GM21723 (cell line): ENCODE measurements around the gene TCP11.
"Not testable (repeated sequence)": the region's sequence is repeated elsewhere in the genome, so short reads cannot be mapped to it uniquely, and the experiment has no call there.

ENCODE experiments used
- ATAC-seq: cut with Tn5 transposase; IDR thresholded peaks from one replicate; pipeline ENCODE4 v1.9.1; 2021; ENCODE audit warnings: mild to moderate bottlenecking, moderate library complexity; ENCODE audit not compliant: unreplicated experiment

TCP11 gene

DNA sequence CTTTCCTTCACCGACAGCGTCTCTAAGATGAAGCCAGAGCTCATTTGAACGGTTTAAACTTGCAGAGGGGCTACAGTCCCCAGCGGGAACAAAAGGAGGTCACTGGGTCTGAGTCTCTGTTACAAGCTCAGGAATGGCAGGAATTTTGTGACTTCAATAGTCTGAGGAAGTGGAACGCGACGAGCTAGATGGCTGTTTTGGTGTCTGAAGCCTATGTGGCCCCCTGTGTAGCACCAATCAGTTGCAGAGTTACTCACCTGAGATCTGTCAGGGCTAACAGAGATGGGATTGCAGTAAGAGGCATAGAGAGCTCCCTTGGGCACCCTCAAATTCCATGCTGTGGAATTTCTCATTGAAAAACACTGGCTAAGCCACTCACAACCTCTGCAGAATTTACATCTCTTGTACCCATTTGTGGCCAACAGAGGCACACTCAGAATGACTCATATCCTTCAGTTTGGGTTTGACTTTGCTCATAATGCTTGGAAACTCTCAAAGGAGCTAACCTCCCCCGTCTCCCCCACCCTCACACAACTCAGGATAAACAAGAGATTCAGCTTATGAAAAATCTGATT, 7.1 kb upstream of the TCP11 start:
- no peak for ATAC-seq

GRCh38 chr6:35147486-35147885, 6.3 kb upstream of the TCP11 start:
- no peak for ATAC-seq

DNA sequence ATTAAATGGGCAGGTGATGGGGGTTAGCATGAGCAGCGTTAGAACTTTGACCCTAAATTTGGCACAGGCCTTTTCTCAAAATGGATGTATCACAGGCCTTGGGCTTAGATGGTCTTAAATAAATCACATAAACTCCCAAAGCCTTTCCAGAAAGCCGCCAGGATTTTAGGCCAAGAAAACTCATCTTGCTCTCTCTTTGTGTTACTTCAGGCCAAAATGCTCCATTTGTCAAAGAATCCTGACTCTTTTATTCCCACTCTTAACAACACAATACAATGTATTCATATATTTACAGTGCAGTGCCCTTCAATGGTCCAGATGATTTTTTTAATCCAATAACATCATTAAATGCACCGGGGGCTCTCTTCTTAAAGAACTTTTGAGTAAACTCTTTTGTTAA, 5.9 kb upstream of the TCP11 start:
- no peak for ATAC-seq

DNA sequence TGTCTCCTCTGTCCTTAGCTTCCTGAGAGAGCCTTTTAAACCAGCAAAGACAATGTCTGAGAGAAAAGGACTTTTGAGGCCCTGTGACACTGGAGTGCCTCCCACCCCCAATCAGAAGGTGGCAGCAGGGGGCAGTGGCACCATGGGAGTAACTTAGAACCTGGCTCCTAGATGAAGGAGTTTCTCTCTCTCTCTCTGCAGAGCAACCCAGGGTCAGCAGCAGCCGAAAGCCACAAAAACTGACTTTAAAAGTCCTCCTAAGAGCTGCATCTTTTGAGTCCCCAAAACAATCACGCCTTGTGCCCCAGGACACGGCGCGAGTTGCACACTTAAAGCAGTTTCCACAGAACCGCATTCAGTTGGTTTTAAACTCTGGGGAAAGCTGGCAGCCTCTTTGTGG, 5.3 kb upstream of the TCP11 start:
- no peak for ATAC-seq

- ATAC-seq, result no peak
These were observed 4.6 kb upstream of the TCP11 start for GRCh38 chr6:35145757-35146156.

GRCh38 chr6:35142588-35143569, 1.7 kb upstream of the TCP11 start:
- ATAC-seq, result no peak

DNA sequence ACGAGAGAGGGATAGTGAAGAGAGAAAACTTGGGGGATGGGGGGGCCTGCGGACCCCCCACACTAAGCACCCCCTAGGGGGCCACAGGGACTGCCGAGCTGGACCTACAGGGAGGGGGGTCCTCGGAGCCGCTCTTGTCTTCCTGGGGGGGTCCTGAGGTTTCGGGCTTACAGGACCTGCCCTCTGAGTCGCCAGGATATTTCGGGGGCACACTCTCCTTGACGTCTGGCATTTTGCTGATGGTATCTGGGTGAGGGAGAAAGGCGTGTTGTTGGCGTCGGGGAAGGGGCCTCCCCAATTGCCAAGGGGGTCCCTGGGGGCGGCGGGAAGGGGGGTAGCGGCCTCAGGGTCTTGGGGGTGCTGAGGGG, 516 bp downstream of the TCP11 start:
- ATAC-seq, result no peak

DNA sequence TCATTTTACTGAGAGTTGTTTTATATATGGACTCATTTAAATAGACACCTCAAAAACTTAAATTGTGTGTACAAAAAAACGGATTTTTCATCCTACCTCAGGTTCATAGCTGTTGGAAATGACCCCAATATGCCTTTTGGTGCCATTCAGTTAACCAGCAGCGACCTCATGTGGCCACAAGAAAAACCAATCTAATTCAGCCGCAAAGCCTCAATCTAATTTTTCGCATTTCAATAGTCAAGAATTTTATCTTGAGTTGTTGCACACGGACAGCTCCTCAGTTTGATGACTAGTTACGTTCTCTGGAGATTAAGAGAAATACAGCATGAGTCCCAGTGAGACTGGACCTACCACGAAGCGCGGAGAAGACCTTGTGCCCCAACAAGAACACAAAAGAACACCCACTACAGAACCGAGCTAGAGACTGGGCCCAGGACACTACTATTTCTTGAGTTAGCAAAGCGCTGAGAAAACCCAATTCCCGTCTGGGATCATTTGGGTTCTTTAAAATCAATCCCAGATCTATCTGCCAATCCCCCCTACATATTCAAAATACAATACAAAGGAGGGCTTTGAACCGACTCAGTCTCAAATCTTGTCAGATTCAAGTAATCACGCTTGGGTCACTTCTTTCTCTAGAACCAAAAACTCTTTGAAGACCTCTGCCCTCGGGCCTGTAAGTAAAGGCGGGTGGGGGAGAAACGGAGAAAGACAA, 1.1 kb downstream of the TCP11 start:
- ATAC-seq, result no peak

GRCh38 chr6:35139470-35139869, 1.7 kb downstream of the TCP11 start:
- ATAC-seq, result no peak

- not testable (repeated sequence) for ATAC-seq
These were observed 2.9 kb downstream of the TCP11 start for GRCh38 chr6:35138191-35138590.

DNA sequence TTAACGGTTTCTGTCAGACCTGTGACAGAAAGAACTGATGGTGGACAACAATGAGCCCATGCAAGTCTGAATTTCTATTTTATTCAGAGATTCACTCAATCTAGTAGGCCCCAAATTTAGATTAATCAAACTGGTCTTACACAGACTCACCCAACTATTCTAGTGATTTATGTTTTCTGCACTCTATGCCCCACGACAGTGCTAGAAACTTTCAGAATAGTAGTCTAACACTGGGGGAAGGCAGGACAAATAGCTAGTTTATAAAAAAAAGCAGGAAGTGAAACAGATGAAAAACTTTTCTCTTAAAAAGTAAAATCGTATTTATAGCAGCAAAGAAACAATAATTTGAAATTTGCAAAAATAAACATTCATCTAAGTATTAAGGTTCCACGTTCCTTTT, 5.0 kb downstream of the TCP11 start:
- no peak for ATAC-seq

DNA sequence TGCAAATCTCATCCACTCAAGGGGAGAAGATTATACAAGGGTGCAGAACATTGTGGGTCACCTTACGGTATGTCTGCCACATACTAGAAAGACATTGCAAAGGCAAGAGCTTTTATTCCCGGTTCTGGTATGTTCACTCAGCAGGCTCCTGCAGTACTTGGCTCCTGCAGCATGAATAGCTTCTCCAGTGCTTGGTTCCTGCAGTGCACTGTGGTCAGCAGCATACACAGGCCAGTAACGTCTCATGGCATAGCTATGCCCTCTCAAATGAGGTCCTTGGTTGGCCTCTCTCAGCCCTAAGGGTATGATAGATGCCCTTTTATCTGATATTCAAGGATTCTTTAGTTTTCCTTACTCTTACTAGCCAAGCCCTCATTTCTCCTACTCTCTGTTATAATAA, 12.6 kb downstream of the TCP11 start:
- ATAC-seq, result no peak

DNA sequence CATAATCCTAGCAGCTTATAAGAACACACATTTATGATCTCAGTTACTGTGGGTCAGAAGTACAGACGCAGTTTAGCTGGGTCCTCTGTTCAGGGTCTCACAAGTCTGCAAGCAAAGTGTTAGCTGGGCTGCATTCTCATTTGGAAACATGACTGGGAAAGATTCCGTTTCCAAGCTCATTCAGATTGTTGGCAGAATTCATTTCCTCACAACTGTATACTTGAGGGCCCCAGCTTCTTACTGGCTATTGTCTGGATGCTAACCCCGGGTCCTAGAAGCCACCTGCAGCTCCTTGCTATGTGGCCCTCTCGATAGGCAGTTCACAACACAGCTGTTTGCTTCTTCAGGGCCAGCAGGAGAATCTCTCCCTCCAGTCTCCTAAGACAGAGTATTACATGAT, 13.1 kb downstream of the TCP11 start:
- no peak for ATAC-seq

DNA sequence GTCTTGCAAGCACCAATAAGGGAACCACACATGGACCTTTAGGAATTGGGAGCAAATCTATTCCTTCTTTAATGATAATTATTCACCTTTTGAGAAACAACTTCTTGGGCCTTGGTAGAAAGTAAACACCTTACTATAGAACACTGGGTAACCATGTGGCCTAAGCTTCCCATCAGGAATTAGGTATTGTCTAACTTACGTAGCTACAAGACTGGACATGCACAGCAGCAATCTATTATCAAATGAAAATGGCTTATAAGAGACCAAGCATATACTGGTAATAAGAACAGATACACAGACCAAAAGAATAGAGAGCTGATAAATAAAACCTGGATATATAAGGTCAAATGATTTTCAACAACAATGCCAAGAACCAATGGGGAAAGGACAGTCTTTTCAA, 16.8 kb downstream of the TCP11 start:
- no peak for ATAC-seq

DNA sequence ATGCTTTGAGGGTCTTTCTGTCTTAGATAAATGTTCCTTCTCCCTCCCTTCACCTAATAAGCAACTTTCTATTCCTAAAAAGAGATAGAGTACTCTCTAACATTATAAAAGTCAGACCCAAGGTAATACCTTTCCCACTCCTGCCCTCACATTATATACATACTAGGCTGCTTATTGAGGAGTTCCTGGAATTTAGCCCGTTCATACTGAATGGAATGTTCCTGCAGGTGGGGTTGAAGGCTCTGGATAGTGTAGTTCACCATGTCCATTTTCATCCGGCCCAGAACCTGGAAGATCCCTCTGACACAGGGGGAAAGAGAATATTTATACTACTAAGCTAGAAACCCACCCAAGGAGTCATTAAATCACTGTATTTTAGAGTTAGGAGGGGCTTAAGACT, 20.4 kb downstream of the TCP11 start:
- ATAC-seq, result no peak

DNA sequence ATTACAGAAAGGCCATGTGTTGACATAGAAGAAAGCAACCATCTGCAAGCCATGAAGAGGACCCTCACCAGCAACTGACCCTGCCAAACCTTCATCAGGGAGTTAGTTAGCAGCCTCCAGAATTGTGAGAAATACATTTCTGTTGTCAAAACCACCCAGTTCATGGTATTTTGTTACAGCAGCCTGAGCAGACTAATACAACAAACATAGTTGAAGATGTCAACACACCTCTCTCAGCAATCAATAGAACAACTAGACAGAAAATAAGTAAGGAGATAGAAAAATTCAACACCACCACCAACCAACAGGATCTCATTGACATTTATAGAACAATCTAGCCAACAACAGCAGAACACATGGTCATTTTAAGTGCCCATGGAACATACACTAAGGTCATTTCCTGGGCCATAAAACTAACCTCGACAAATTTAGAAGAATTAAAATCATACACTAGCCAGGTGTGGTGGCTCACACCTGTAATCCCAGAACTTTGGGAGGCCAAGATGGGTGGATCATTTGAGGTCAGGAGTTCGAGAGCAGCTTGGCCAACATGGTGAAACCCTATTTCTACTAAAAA, 32.7 kb downstream of the TCP11 start:
- ATAC-seq, result no peak

- not testable (repeated sequence) for ATAC-seq
These were observed 33.4 kb downstream of the TCP11 start for GRCh38 chr6:35107761-35108160.

DNA sequence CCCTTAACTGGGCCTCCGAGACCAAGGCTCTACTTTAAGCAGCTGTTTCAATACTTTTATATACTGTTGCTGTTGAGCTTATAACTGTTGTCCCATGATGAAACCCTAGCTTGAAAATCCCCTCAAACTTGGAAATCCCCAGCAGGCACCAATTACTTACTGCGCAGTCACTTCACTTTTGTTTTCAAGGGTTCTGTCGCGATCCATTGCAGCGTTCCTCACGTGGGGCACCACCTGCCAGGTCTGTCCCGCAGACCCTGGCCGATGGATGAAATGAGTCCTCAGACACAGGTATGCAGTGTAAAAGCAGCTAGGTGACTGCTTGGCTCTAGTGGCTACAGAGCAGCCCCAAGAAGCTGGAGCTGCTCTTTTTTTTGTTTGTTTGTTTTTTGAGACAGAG, 33.9 kb downstream of the TCP11 start:
- ATAC-seq, result not testable (repeated sequence)

DNA sequence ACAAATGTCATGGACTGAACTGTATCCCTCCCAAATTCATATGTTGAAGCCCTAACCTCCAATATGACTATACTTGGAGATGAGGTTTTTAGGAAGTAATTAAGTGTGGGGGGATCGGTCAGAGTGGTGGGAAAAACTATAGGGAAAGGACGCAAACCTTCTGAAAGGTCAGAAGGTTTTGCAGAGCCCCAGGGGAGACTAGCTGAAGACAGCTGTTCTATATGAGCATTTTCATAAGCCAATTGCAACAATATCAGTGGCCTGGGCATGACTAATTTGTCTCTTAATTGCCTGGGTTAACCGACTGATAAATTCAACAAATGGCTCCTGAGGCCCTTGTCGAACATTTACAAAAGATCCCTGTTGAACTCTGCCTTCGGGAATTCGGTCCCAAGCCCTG, 35.1 kb downstream of the TCP11 start:
- ATAC-seq, result not testable (repeated sequence)

DNA sequence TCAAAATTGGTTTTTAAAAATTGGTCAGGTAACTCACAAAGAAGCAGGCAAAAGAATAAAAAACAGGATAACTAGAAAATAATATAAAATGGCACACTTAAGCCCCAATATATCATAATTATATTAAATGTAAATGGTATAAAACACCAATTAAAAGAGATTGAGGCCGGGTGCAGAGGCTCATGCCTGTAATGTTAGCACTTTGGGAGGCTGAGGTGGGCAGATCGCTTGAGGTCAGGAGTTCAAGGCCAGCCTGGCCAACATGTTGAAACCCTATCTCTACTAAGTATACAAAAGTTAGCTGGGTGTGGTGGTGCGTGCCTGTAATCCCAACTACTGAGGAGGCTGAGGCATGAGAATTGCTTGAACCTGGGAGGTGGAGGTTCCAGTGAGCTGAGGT, 36.1 kb downstream of the TCP11 start:
- no peak for ATAC-seq

- no peak for ATAC-seq
These were observed 42.0 kb downstream of the TCP11 start for GRCh38 chr6:35099116-35099515.
